Stimulated activated CD8-positive, alpha-beta memory T cell treated with anti-CD3 and anti-CD28 coated beads, Interleukin-7, amount 100 ng/mL, for 1 hour (primary cell): ENCODE measurements around the gene NFATC2.
"Not testable (repeated sequence)": the region's sequence is repeated elsewhere in the genome, so short reads cannot be mapped to it uniquely, and the experiment has no call there.

Source experiments
- DNase-seq, 2 donors: peaks; one replicate each; pipeline ENCODE4 v3.0.0-alpha.2; 2020; ENCODE audit warnings: low read depth in 2 of 2

The NFATC2 gene

GRCh38 chr20:51354191-51354768, 188.2 kb downstream of the NFATC2 start:
- no peak for DNase-seq

DNA sequence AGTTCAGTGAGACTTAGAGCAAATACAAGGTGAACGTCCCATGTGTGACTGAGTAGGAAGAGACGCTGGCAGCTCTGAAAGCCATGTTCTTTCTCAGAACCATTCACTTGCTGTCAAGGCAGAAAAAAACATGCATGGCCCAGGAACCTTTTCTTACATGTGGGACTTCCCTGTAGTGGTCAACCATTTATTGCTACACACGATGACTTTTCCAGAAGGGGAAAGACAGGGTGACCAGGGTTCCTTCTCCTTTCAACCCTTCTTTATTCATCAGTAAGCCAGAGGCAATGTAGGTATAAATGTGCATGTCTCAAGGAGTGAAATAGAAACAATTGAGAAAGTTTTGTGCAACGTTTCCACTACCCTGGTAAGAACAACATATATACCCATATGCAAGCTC, 189.0 kb downstream of the NFATC2 start:
- no peak for DNase-seq

GRCh38 chr20:51352791-51353190, 189.7 kb downstream of the NFATC2 start:
- no peak for DNase-seq

- DNase-seq = no peak
Measured at GRCh38 chr20:51350941-51351631, 191.4 kb downstream of the NFATC2 start.

DNA sequence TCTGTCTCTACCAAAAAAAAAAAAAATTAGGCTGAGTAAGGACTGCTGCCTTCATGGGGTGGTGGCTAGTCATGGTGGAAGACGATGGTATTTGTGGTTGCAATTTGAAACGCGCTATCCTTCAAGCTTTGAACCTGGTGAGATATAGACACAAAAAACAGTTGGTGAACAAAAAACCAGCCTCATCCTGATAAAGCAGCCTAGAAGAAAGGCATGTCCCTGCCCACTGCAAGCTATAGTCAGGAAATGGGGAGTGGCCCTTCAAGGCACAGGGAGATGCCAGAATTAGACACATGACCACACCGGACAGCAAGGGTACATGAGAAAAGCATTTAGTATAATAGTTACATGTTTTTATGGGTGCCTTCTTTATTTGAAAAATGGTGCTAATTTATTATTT, 193.6 kb downstream of the NFATC2 start:
- DNase-seq = no peak

- no peak for DNase-seq
Measured at GRCh38 chr20:51347831-51348230, 194.7 kb downstream of the NFATC2 start.

DNA sequence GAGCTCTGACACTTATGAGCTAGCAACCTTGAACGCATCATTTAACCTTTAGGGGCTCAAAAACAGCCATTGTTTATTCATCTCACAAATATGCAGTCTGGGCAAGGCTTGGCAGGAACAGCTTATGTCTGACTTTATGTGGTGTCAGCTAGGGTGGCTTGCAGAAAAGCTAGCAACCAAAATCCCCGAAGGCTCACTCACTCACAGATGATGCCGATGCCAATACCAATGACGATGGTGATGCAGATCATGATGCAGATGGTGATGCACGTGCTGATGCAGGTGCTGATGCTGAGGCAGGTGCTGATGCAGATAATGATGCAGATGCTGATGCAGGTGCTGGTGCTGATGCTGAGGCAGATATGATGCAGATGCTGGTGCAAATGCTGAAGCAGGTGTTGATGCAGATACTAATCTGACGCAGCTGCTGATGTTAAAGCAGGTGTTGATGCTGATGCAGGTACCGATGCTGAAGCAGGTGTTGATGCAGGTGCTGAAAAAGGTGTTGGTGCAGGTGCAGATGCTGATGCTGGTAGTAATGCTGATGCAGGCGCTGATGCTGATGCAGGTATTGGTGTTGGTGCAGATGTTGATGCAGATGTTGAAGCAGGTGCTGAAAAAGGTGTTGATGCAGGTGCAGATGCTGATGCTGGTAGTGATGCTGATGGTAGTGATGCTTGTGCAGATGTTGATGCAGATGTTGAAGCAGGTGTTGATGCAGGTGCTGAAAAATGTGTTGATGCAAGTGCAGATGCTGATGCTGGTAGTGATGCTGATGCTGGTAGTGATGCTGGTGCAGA, 195.6 kb downstream of the NFATC2 start:
- no peak for DNase-seq

GRCh38 chr20:51345601-51346101, 196.9 kb downstream of the NFATC2 start:
- no peak for DNase-seq

DNA sequence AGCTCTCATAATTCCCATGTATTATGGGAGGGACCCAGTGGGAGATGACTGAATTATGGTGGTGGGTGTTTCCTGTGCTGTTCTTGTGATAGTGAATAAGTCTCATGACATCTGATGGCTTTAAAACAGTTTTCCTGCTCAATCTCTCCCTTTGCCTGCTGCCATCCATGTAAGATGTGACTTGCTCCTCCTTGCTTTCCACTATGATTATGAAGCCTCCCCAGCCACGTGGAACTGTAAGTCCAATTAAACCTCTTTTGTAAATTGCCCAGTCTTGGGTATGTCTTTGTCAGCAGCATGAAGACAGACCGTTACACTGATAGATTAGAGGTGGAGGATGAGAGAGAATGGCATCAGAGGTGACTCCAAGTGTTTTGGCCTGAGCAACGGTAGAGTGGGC, 198.7 kb downstream of the NFATC2 start:
- DNase-seq = not testable (repeated sequence)

- no peak for DNase-seq
Measured at GRCh38 chr20:51342510-51343236, 199.8 kb downstream of the NFATC2 start.

GRCh38 chr20:51341581-51341980, 200.9 kb downstream of the NFATC2 start:
- no peak for DNase-seq

- DNase-seq = no peak
Measured at GRCh38 chr20:51340451-51340840, 202.1 kb downstream of the NFATC2 start.

- no peak for DNase-seq
Measured at GRCh38 chr20:51339721-51340450, 202.6 kb downstream of the NFATC2 start.

DNA sequence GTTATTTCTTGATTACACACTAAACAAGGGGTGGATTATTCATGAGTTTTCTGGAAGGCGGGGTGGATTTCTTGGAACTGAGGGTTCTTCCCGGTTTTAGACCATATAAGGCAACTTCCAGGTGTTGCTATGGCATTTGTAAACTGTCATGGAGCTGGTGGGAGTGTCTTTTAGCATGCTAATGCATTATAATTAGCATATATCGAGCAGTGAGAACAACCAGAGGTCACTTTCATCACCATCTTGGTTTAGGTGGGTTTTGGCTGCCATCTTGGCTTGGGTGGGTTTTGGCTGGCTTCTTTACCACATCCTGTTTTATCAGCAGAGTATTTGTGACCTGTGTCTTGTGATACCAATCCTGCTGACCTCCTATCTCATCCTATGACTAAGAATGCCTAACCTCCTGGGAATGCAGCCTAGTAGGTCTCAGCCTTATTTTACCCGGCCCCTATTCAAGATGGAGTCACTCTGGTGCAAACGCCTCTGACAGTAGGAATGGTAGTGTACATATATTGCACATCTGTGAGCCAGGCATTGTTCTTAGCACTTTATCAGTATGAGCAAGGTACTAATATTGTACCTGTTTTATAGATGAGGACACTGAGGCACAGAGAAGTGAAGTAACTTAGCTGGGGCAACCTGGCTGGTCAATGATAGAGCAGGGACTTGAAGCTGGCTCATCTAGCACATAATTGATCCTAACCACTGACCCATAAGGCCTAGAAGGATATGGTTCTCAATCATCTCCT, 203.7 kb downstream of the NFATC2 start:
- DNase-seq = no peak

GRCh38 chr20:51337126-51337805, 205.3 kb downstream of the NFATC2 start:
- no peak for DNase-seq
